NB4 (cell line): ENCODE measurements around the gene EZH1.

Source experiments
- DNase-seq: peaks from one replicate; pipeline ENCODE4 v3.0.0; 2010; ENCODE audit warnings: low read depth
- H3K4me3 ChIP-seq: one replicate; pipeline ENCODE4 v1.5.1; 2011; ENCODE audit warnings: mild to moderate bottlenecking, low read depth, low read length, moderate library complexity
- CTCF ChIP-seq: IDR thresholded peaks from one replicate; pipeline ENCODE4 v1.5.1; 2012; ENCODE audit warnings: low read depth, low read length
- MAX ChIP-seq: IDR thresholded peaks from 2 replicates; pipeline ENCODE4 v1.6.1; 2011; ENCODE audit warnings: low read depth, low read length
- MYC ChIP-seq: IDR thresholded peaks from 2 replicates; pipeline ENCODE4 v1.6.1; 2011; ENCODE audit warnings: low read depth, low read length
- POLR2A ChIP-seq: IDR thresholded peaks from 2 replicates; pipeline ENCODE4 v1.6.1; 2011; ENCODE audit warnings: mild to moderate bottlenecking; ENCODE audit not compliant: insufficient read length; ENCODE audit errors: extremely low read depth

Gene EZH1

GRCh38 chr17:42699415-42699740, 45.5 kb downstream of the EZH1 start:
- H3K4me3 ChIP-seq: no peak overlapping the region
- no peak for DNase-seq
- TF ChIP-seq CTCF (no peak), MAX (no peak), MYC (no peak), POLR2A (no peak)

GRCh38 chr17:42698736-42699414, 46.0 kb downstream of the EZH1 start:
- TF ChIP-seq MYC (no peak), CTCF (no peak), MAX (no peak), POLR2A (no peak)
- H3K4me3 ChIP-seq: no peak overlapping the region
- peak; percentile 18 for DNase-seq

- no peak for DNase-seq
- no peak for TF ChIP-seq MYC
- TF ChIP-seq MAX: no peak
- no peak for TF ChIP-seq CTCF
- no peak for TF ChIP-seq POLR2A
- H3K4me3 ChIP-seq: no peak overlapping the region
These were observed 47.6 kb downstream of the EZH1 start for GRCh38 chr17:42697108-42697811.

GRCh38 chr17:42695500-42695899, 49.3 kb downstream of the EZH1 start:
- no peak overlapping the region for H3K4me3 ChIP-seq
- DNase-seq: no peak
- TF ChIP-seq MYC: no peak
- TF ChIP-seq POLR2A: no peak
- no peak for TF ChIP-seq MAX
- TF ChIP-seq CTCF: no peak

- no peak for TF ChIP-seq MYC
- no peak for TF ChIP-seq MAX
- no peak for TF ChIP-seq CTCF
- TF ChIP-seq POLR2A: no peak
- no peak overlapping the region for H3K4me3 ChIP-seq
- no peak for DNase-seq
These were observed 50.3 kb downstream of the EZH1 start for GRCh38 chr17:42694524-42694923.
